ENCODE measurements around the gene TEX19. TPM values are rescaled to one million over a fixed set of nuclear protein-coding genes. Genes with fewer than 3 reads are reported as not detected.

TEX19 gene
- total and polyA plus RNA-seq, 3 donors from 2014 or later, result 21.9 to 37.8 (median 31.2) TPM

DNA sequence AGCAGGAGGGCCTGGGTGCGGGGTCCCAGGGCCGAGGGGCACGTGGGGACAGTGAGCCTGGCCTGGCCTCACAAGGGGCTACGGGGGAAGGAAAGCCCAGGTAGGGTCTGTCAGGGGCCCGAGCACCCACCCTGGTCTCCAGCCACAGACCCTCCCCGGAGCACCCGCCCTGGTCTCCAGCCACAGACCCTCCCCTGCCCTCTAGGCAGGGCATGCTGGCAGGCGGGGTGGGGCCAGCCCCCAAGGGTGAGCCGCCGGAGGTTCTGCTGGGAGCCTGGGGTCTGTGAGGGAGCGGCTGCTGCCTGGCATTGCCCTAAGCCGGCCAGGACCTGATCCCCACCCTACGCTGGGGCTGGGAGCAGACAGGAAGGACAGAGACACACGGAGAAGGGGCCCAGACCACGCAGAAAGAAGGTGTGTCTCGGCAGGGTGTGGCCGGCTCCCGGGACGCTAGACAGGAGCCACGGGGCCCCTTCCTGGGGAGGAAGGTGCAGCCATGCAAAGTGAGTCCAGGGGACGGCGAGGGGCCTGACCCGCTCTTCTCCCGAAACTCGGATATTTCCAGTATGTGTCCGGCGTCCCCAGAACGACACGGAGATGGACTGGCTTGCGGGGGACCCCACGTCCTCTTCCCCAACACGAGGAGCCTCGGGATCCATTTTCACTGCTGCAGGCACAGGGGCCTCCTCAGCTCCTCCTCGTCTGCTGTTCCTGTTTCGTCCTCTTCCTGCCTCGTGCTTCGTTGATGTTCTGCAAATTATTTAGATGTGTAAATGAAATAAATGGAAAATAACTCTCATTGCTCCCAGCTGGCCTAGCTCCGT is 28.0 kb downstream of the TEX19 start:
- H3K27ac ChIP-seq, result no peak overlapping the region

GRCh38 chr17:82387705-82388106 is 28.7 kb downstream of the TEX19 start:
- no peak overlapping the region for H3K27ac ChIP-seq
- H3K36me3 ChIP-seq (ENCODE audit: low read depth, missing control alignments), result no peaks in the 10 kb centered on the region
- intact Hi-C loops (cut with DNase I; ENCODE audit: low total_unique reads), result no loop called here
- H3K4me3 ChIP-seq, result no peak overlapping the region
- H3K9me3 ChIP-seq, result no peaks in the 10 kb centered on the region
- peaks cover 16% of the 10 kb centered on the region for H3K4me1 ChIP-seq
- WGBS, 2 donors, result 74 to 79% methylated on average over 3 of the region's 3 CpGs
- no peak for DNase-seq
- H3K27me3 ChIP-seq, result no peaks in the 10 kb centered on the region
- no peak for TF ChIP-seq POLR2A (IDR thresholded peaks at IDR 0.05)
- TF ChIP-seq, protein P1, sequence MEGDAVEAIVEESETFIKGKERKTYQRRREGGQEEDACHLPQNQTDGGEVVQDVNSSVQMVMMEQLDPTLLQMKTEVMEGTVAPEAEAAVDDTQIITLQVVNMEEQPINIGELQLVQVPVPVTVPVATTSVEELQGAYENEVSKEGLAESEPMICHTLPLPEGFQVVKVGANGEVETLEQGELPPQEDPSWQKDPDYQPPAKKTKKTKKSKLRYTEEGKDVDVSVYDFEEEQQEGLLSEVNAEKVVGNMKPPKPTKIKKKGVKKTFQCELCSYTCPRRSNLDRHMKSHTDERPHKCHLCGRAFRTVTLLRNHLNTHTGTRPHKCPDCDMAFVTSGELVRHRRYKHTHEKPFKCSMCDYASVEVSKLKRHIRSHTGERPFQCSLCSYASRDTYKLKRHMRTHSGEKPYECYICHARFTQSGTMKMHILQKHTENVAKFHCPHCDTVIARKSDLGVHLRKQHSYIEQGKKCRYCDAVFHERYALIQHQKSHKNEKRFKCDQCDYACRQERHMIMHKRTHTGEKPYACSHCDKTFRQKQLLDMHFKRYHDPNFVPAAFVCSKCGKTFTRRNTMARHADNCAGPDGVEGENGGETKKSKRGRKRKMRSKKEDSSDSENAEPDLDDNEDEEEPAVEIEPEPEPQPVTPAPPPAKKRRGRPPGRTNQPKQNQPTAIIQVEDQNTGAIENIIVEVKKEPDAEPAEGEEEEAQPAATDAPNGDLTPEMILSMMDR (IDR thresholded peaks at IDR 0.05), result no peak

More for the DNA sequence above, 28.0 kb downstream of the TEX19 start:
- Histone ChIP-seq H3K4me1 (peaks cover 16% of the 10 kb centered on the region), H3K27me3 (no peaks in the 10 kb centered on the region), H3K36me3 (ENCODE audit: low read depth, missing control alignments) (no peaks in the 10 kb centered on the region), H3K9me3 (no peaks in the 10 kb centered on the region), H3K4me3 (no peak overlapping the region)
- TF ChIP-seq, protein P1 (IDR thresholded peaks at IDR 0.05), result no peak
- no peak for TF ChIP-seq POLR2A (IDR thresholded peaks at IDR 0.05)
- intact Hi-C loops (cut with DNase I; ENCODE audit: low total_unique reads), result no loop called here
- WGBS, 2 donors, result 72 to 73% methylated on average over 25 to 38 of the region's 38 CpGs
- no peak for DNase-seq

GRCh38 chr17:82388223-82388921 is 29.3 kb downstream of the TEX19 start:
- Histone ChIP-seq H3K27me3 (no peaks in the 10 kb centered on the region), H3K27ac (no peak overlapping the region), H3K4me3 (no peak overlapping the region), H3K36me3 (ENCODE audit: low read depth, missing control alignments) (no peaks in the 10 kb centered on the region), H3K9me3 (no peaks in the 10 kb centered on the region), H3K4me1 (peaks cover 16% of the 10 kb centered on the region)
- TF ChIP-seq, protein P1 (IDR thresholded peaks at IDR 0.05), result no peak
- TF ChIP-seq POLR2A (IDR thresholded peaks at IDR 0.05), result no peak
- intact Hi-C loops (cut with DNase I; ENCODE audit: low total_unique reads), result no loop called here
- DNase-seq, result no peak
- WGBS, 2 donors, result 75 to 80% methylated on average over 20 to 34 of the region's 34 CpGs

DNA sequence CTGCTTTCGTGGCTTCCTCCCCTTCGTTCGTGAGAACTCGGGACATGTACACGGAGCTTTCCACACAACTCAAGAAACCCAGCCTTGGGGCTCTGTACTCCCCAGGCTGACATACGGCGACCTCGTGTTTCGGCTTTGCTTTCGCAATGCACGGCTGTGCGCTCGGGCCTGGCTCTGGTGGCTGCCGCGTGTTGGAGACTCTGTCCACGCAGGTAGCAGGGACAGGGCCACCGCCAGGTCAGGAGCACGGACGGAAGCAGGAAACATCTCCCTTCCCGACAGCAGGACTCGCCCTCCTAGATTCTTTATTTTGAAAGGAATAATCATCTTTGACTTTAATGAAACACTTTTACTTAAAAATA is 29.9 kb downstream of the TEX19 start:
- H3K9me3 ChIP-seq, result no peaks in the 10 kb centered on the region
- peaks cover 16% of the 10 kb centered on the region for H3K4me1 ChIP-seq
- 89 to 94% methylated on average over 21 of the region's 21 CpGs for WGBS, 2 donors
- no peaks in the 10 kb centered on the region for H3K36me3 ChIP-seq (ENCODE audit: low read depth, missing control alignments)
- no peaks in the 10 kb centered on the region for H3K27me3 ChIP-seq
- H3K4me3 ChIP-seq, result no peak overlapping the region
- H3K27ac ChIP-seq, result no peak overlapping the region
- no peak for TF ChIP-seq POLR2A (IDR thresholded peaks at IDR 0.05)
- TF ChIP-seq, protein P1 (IDR thresholded peaks at IDR 0.05), result no peak
- DNase-seq, result no peak
- intact Hi-C loops (cut with DNase I; ENCODE audit: low total_unique reads), result no loop called here
